ENCODE results near the gene NCOA3.
A peak's percentile ranks its signal among the peaks of the same experiment; 100 is the strongest.
"Not testable (repeated sequence)": the region's sequence is repeated elsewhere in the genome, so short reads cannot be mapped to it uniquely, and the experiment has no call there.

The NCOA3 gene

DNA sequence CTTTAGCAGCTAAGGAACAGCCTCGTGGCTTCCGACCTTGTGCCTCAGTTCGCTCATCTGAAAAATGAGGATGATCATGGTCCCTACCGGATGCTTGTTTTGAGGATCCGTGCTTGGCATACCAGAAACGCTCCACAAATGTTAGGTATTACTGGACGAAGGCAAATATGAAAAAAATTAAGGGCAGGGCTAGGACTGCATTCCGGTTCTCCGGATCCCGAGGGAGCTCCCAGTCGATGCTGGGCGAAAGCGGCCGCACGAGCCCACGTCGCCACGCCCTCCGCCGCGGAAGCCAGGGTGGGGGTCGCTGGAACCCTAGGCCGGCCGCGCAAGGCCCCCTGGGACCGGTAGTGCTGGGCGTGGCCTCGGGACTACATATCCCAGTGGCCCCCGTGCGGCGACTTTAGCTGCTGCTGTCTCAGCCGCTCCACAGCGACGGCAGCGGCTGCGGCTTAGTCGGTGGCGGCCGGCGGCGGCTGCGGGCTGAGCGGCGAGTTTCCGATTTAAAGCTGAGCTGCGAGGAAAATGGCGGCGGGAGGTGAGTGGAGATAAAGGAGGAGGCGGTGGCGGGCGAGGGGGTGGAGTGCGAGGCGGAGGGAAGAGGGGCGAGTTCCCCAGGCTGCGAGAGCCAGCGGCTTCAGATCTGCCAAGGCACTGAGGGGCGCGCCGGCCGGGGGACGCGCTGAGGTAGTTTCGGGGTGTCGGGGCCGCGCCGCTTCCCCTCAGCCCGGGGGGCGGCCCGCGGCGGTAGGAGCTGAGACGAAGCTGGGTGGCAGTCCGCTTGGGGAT, at the start of gene NCOA3:
NCOA3 (plus strand) TSS at position 406 of the 789 bp plus-strand sequence. CDS start 120,361 bp downstream, outside the sequence.
- DNase-seq, result peak; percentile 75

DNA sequence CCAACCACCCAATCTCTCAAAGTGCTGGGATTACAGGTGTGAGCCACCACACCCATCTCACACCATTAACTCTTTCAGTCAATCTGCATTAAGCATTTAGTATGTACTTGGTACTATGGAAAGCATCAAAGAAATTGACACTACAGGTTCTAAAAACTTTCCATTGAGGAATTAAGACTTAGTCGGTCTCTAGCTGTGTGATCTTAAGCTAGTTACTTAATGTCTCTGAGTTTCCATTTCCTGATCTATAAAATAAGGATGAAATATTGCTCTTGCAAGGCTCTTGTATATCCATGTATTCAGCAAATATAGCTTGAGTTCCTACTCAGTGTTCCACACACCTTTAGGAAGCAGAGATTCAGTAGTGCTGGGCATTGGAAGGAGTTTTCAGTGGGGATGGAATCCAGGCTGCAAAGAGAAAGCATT, 48.9 kb upstream of the NCOA3 start:
- DNase-seq, result no peak

DNA sequence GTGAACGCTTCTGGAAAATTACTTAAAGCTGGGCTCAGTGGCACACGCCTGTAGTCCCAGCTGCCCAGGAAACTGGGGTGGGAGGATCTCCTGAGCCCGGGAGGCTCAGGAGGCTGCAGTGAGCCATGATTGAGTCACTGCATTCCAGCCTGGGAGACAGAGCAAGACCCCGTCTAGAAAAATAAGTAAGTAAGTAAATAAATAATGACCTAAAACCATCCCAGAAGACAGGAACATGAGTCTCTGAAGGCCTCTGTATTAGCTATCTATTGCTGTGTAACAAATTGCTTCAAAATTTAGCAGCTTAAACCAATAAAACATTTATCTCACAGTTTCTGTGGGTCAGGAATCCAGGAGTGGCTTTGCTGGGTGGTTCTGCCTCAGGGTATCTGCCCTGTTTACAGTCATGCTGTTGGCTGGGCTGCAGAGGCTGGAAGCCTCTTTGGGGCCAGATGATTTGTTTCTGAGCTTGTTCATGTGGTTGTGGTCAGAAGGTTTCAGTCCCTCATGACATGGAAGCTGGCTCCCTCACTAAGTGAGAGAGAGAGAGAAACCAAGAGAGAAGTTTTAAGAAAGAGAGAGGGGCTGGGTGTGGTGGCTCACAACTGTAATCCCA, 48.4 kb upstream of the NCOA3 start:
- no peak for DNase-seq

DNA sequence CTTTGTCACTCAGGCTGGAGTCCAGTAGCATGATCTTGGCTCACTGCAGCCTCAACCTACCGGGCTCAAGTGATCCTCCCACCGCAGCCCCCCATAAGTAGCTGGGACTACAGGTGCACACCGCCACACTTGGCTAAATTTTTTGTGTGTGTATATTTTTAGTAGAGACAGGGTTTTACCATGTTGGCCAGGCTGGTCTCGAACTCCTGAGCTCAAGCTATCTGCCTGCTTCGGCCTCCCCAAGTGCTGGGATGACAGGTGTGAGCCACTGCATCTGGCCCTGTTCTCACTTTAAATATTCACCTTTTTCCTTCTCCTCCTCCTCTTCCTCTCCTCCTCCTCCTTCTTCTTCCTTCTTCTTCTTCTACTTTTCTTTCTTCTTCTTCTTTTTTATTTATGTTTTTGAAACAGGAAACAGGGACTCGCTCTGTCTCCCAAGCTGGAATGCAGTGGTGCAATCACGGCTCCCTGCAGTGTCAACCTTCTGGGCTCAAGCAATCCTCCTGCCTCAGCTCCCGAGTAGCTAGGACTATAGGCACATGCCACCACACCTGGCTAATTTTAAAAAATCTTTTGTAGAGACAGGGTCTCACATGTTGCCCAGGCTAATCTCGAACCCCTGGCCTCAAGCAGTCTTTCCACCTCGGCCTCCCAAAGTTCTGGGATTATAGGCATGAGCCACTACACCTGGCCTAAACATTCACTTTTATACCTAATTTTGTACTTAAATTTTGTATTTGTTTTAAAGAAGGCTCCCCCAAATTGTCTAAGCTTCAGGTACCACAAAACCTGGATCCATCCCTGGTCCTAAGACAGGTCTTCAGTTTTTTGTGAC, 47.2 kb upstream of the NCOA3 start:
- no peak for DNase-seq

DNA sequence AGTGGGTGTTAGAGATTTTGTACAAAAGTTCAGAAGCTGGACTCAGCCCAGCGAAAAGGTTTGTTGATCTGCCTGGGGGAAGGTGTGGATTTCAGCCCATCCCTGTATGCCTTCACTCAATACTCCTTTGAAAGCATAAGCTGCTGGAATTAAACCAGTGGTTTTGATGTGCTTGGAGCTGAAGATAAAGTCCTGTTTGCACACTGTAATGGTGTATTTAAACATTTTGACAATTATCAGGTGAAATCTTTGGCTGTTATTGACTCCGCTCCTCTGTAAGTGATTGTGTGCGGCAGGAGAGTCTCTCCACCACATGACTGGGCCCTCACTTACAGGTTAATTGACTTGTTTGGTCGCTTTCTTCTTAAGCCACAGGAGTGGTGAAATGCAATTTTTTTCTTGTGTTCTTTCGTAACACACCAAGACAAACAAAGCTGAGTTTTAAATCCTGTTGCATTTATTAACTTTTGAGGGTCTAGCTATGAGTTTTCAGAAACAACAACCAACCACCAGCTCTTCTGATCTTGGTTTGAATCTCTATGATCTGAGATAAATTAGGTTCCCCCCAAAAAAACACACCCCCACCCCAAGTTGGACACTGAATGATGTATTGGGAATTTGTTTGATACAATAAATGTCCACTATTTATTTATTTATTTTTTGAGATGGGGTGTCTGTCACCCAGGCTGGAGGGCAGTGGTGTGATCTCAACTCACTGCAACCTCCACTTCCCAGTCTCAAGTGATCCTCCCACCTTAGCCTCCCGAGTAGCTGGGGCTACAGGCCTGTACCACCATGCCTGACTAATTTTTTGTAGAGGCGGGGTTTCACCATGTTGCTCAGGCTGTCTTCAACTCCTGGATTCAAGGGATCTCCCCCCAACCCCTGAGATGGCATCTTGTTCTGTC, 46.3 kb upstream of the NCOA3 start:
- DNase-seq, result no peak

DNA sequence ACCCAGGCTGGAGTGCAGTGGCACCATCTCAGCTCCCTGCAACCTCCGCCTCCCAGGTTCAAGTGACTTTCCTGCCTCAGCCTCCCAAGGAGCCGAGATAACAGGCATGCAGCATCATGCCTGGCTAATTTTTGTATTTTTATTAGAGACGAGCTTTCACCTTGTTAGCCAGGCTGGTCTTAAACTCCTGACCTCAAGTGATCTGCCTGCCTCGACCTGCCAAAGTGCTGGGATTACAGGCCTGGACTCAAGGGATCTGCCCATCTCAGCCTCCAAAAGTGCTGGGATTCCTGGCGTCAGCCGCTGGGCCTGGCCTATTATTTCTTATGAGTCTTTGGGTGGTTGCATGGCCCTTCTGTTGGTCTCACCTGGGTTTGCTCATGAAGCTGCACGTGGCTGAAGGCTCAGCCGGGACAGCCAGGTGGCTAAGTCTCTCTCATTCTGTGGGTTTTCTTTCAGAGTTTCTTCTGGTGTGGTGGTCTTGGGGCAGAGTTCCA, 45.6 kb upstream of the NCOA3 start:
- no peak for DNase-seq

DNA sequence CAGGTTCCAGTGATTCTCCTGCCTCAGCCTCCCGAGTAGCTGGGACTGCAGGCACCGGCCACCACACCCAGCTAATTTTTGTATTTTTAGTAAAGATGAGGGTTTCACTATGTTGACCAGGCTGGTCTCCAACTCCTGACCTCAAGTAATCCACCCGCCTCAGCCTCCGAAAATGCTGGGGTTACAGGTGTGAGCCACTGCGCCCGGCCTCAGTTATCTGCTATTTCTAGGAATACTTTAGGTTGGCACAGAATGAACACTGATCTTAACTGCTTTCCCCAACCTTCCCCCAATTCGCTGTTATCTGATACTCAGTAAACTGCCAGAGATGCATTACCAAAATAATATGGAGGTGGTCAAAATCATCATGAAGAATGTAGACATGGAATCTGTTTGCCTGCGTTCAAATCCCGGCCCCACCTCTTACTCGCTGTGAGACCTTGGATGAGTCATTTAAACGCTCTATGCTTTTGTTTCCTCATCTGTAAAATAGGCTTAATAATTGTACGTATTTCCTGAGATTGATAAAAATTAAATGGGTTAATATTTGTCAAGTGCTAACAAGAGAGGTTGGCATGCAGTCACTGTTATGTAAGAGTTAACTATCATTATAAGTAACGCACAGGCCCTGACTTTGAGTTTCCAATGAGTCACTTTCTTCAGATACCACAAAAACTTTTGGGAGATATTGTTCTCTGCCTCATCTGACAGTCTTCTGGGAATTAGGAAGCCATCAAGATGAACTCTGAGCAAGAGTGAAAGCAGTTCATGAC, 44.5 kb upstream of the NCOA3 start:
- no peak for DNase-seq

DNA sequence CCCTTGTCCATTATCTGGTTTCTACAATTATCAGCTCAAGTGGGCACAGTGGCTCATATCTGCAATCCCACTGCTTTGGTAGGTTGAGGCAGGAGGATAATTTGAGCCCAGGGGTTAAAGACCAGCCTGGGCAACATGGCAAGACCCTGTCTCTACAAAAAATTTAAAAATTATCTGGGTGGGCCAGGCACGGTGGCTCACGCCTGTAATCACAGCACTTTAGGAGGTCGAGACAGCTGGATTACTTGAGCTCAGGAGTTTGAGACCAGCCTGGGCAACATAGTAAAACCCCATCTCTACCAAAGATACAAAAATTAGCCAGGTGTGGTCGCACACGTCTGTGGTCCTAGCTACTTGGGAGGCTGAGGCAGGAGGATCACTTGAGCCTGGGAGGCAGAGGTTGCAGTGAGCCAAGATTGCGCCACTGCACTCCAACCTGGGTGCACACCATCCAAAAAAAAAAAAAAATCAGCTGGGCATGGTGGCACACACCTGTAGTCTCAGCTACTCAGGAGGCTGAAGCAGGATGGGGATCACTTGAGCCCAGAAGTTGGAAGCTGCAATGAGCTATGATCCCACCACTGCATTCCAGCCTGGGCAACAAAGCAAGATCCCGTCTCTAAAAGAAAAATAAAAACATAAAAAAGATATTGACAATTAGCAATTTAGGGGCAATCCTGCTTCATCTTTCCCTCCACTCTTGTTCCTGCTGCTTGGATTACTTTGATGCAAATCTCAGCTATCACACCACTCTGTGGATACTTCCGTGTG, 43.2 kb upstream of the NCOA3 start:
- DNase-seq, result not testable (repeated sequence)

DNA sequence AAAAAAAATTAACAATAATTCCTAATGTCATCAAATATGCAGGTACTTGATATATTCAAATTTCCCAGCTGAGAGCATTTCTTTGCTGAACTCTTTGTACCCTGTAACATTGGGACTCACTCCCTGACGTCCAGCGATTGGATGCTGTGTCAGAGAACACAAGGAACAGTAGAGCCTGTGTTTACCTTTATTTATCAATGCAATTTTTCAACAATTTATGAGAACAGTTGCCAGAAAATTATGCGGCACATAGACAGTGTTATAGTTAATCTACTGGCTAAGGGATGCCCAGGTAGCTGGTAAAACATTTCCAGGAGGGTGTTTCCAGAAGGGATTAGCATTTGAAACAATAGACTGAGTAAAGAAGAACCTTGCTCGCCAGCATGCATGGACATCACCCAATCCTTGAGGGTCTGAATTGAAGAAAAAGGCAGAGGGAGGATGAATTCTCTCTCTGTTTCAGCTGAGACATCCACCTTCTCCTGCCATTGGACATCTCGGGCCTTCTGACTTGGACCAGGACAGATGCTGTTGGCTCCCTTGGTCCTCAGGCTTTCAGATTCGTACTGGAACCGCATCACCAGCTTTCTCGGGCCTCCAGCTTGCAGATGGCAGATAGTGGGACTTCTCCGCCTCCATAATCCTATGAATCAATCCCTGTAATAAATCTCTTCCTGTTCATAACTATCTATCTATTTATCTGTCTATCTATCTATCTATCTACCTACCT, 42.2 kb upstream of the NCOA3 start:
- no peak for DNase-seq

DNA sequence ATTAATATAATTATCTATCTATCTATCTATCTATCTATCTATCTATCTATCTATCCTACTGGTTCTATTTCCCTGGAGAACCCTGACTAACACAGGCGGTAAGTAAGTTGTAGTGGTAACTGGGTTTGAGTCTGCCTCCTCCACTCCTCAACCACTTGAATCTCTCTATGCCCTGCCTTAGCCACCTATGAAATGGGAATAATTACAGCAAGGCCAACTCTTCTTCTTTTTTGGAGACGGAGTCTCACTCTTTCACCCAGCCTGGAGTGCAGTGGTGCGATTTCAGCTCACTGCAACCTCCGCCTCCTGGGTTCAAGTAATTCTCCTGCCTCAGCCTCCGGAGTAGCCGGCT, 41.0 kb upstream of the NCOA3 start:
- not testable (repeated sequence) for DNase-seq

DNA sequence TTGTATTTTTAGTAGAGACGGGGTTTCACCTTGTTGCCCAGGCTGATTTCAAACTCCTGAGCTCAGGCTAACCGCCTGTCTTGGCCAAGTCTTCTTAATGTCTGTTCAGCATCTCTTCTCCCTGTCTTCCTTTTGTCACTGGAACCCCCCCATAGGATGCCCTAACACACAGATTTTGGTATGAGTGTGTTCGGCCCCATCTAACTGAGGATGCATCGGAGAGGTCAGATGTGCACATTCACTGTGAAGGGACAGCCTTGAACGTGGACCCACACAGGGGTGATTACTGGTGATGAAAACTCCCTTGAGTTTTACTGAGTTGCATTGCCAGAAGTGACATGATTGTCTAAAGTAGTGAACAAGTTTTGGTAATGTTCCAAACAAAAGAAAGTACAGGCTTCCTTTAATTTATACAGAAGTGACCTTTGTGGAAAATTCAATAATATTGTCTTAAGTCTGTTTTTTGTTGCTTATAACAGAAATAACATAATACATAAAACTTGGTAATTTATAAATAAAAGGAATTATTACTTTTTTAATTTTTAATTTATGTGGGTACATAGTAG, 40.5 kb upstream of the NCOA3 start:
- no peak for DNase-seq

DNA sequence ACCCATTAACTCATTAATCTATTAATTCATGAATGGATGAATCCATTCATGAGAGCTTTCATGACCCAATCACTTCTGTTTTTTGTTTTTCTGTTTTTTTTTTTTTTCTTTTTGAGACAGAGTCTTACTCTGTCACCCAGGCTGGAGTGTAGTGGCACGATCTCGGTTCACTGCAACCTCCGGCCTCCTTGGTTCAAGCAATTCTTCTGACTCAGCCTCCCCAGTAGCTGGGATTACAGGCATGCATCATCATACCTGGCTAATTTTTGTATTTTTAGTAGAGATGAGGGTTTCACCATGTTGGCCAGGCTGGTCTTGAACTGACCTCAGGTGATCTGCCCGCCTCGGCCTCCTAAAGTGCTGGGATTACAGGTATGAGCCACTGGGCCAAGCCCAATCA, 39.8 kb upstream of the NCOA3 start:
- DNase-seq, result not testable (repeated sequence)

DNA sequence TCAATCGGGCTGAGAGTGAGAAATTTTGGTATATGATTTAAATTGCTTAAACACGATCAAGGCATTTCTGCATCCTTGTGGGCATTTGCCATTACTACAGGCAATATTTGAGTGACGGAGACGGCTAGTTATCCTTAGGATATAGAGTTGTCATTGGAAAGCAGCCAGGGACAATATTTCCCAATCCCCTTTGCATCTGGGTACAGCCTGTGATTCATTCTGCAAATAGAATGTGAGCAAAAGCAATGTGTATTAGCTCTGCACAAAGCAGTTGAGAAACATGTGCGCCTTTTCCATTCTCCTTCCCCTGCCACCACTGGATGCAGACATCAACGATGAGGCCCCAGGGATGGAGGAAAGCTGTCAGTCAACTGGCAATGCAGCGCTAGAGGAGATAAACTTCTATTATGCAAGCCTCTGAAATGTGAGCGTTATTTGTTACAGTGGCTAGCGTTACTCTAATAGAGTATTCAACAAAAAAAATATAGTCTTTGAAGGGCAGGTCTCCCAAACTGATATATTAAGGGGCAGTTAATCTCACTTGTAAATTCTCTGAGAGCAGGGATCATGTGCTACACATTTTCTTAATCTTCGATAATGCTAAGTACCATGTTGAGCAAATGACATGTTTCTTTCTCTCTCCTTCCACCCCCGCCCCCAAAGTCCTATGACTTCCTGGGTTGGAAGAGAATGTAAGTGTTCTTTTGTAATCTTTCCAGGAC, 37.1 kb upstream of the NCOA3 start:
- peak; percentile 48 for DNase-seq

DNA sequence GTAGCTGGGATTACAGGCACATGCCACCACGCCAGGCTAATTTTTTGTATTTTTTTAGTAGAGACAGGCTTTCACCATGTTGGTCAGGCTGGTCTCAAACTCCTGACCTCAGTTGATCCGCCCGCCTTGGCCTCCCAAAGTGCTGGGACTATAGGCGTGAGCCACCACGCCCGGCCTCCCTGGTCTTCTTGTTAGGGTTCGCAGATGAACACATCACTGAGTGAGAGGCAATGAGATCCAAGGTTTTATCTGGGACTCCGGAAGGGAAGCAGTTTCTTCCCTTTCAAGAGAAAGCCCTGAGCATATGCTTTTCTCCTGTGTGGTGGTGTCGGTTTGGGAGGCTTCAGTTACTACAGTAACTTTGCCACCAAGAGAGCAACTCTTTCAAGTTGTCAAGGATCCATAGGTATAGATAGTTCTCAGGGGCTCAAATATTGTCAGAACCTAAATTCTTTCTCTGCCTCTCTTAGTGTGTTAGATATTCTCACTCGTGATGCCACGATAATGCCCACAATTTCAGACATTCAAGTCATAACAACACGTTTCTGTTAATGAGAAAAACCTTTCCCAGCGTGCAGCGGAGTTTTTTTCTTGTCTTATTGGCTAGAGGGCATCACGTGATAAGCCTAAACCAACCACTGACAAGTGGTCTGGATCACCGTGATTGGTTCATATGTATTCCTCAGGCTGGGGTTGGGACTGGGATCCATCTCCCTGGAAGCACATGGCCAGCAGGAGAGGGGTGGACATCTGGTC, 36.2 kb upstream of the NCOA3 start:
- DNase-seq, result no peak

DNA sequence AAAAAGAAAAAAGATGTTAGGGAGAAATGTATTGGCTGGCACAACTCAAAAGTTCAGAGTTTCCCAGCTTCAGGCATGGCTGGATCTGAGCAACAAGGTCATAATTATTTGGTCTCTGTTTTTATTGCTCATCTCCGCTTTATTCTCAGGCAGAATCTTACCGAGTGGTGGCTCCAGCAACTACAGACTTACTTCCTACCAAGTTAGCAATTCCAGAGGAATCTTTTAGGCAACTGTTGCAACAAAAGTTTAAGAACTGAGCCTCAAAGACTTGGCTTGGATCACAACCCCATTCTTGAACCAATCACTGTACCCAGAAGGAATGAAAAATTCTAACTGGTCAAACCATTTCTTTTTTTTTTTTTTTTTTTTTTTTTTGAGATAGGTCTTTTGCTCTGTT, 35.5 kb upstream of the NCOA3 start:
- no peak for DNase-seq

DNA sequence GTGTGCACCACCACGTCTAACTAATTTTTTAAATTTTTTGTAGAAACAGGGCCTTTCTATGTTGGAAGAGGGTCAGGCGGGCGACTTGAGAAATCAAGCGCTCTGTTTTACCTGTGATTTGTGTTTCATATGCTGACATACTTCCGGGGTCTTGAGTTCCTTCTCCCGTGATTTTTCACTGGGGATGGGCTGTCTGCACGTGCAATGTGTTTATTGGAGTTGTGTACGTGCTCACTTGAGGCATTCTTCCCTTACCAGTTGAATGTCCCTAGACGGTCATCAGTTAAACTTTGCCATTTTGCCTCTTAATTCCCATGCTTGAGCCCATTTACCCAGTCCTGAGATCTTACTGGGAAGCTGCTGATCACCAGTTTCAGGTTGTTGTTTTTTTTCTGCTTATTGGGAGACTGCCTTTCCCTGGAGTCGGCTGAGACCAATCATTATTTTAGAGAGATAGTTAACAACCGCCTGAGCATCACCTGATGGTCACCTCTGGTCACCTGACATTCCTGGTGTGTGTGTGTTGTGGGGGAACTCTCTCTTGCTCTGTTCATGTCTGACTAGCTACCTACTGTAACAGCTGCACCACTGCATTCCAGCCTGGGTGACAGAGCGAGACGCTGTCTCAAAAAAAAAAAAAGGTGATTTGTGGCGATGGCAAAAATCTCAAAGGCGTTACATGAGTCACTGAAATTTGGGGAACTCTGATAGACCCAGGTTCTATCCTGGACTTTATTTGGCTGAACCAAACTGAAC, 34.8 kb upstream of the NCOA3 start:
- no peak for DNase-seq

DNA sequence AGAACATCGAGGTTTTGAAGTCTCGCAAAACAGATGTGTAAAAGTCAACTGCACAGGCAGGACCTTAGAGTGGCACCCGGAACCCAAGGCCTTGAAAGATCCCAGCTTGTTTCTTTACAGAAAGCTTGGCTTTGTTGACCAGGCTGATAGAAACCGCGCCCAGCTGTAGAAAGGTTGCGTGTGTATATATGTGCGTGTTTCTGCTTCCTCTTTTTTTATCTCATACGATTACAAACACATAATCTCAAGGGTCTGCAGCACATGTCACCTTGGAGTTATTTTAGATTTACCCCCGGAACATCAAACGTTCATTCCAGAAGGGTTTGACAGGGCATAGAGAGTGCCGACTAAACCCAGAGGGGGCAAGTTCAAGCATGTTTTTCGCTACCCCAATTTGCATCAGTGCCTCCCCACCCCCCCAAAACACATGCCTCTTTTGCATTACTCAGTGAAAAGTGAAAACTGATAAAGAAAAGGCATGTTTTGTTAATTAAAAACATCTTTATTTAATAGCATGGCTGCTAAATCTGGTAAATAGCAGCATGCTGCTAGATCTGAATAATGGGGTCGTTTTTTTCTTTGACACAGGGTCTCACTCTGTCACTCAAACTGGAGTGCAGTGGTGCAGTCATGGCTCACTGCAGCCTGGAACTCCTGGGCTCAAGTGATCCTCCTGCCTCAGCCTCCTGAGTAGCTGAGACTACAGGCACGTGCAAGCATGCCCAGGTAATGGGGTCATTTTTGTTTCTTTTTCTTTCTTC, 33.2 kb upstream of the NCOA3 start:
- no peak for DNase-seq
